ENCODE measurements around the gene ADGRA1. TPM values are rescaled to one million over a fixed set of nuclear protein-coding genes. Genes with fewer than 3 reads are reported as not detected.

ADGRA1 gene
- total RNA-seq, 3 donors from 2014 or later, result 0.10 TPM; not detected in 2

- peak in 1 of 3 donors; percentile 37 for DNase-seq
- TF ChIP-seq, protein P1, sequence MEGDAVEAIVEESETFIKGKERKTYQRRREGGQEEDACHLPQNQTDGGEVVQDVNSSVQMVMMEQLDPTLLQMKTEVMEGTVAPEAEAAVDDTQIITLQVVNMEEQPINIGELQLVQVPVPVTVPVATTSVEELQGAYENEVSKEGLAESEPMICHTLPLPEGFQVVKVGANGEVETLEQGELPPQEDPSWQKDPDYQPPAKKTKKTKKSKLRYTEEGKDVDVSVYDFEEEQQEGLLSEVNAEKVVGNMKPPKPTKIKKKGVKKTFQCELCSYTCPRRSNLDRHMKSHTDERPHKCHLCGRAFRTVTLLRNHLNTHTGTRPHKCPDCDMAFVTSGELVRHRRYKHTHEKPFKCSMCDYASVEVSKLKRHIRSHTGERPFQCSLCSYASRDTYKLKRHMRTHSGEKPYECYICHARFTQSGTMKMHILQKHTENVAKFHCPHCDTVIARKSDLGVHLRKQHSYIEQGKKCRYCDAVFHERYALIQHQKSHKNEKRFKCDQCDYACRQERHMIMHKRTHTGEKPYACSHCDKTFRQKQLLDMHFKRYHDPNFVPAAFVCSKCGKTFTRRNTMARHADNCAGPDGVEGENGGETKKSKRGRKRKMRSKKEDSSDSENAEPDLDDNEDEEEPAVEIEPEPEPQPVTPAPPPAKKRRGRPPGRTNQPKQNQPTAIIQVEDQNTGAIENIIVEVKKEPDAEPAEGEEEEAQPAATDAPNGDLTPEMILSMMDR (IDR thresholded peaks at IDR 0.05), result no peak
- ATAC-seq, result no peak
- Histone ChIP-seq H3K9me3 (no peaks in the 10 kb centered on the region), H3K4me3 (no peak overlapping the region), H3K36me3 (ENCODE audit: low read depth) (no peaks in the 10 kb centered on the region), H3K4me1 (ENCODE audit: low read depth) (no peaks in the 10 kb centered on the region)
- intact Hi-C loops (cut with DNase I, micrococcal nuclease), result no loop called here
Observed at GRCh38 chr10:133180965-133181639, 93.4 kb downstream of the ADGRA1 start.

Other genes with a start within 250 kb of the ADGRA1 start
- gene CFAP46, start 145.4 kb upstream of the ADGRA1 start, total RNA-seq, result 1 to 10 TPM in 1 of 3 donors, under 1 TPM in 1, not detected in 1; 0.78 to 1.0 TPM
- gene KNDC1, start 72.3 kb downstream of the ADGRA1 start, total RNA-seq, result under 1 TPM; 0.14 to 0.60 (median 0.32) TPM
- gene UTF1, start 142.3 kb downstream of the ADGRA1 start, total RNA-seq, result not detected
- gene VENTX, start 149.9 kb downstream of the ADGRA1 start, total RNA-seq, result 1 to 10 TPM in 1 of 3 donors, under 1 TPM in 2; 0.09 to 1.2 (median 0.36) TPM
- gene ADAM8, start 188.9 kb downstream of the ADGRA1 start, total RNA-seq, result 1 to 10 TPM; 4.8 to 7.0 (median 5.2) TPM
- gene TUBGCP2, start 220.9 kb downstream of the ADGRA1 start, total RNA-seq, result 10 to 100 TPM; 48.1 to 63.4 (median 58.8) TPM
- 10 to 100 TPM; 39.1 to 54.0 (median 42.7) TPM for gene ZNF511, start 221.0 kb downstream of the ADGRA1 start, total RNA-seq
- gene CALY, start 249.0 kb downstream of the ADGRA1 start, total RNA-seq, result 1 to 10 TPM in 2 of 3 donors, not detected in 1; 1.1 to 7.5 TPM

All from mucosa of descending colon (tissue), 3 donors.